GM12878 (cell line): ENCODE data around the gene LRGUK. TPM values are rescaled to one million over a fixed set of nuclear protein-coding genes. Genes with fewer than 3 reads are reported as not detected.

ENCODE experiments used
- ATAC-seq: fragments of 200-7000 bp; cut with Tn5 transposase; 3 replicates; pipeline ENCODE4 v1.9.1; 2020; ENCODE audit warnings: mild to moderate bottlenecking, moderate library complexity
- BruUV-seq: library from RNA; stranded (reverse); fragments of 400-500 nt; replicated peaks from 2 replicates; lab custom pipeline; 2021; lab: Mats Ljungman, UMichigan
- CTCF ChIA-PET: fragments of 300-600 bp; sonication (Branson Sonifier 250); formaldehyde crosslinking; extraction: SDS; loops from one replicate; lab custom pipeline; 2021; ENCODE audit warnings: inconsistent platforms; lab: Yijun Ruan, JAX
- POLR2A ChIA-PET: fragments of 350-600 bp; formaldehyde crosslinking; extraction: SDS; loops from one replicate; lab custom pipeline; 2021; ENCODE audit warnings: inconsistent platforms; lab: Charles Lee
- RAD21 ChIA-PET: fragments of 300-600 bp; sonication (Branson Sonifier 250); formaldehyde crosslinking; loops from one replicate; lab custom pipeline; 2023; ENCODE audit warnings: antibody characterized with exemption; ENCODE audit not compliant: unreplicated experiment; lab: Charles Lee
- SMC1A ChIA-PET: fragments of 300-600 bp; sonication (Branson Sonifier 250); formaldehyde crosslinking; loops from one replicate; lab custom pipeline; 2023; ENCODE audit not compliant: unreplicated experiment, uncharacterized antibody; lab: Charles Lee
- DNase-seq: peaks from one replicate; pipeline ENCODE4 v3.0.0-alpha.2; 2011; ENCODE audit warnings: low read depth, low spot score
- FAIRE-seq: peaks from 3 replicates; lab custom pipeline; 2011; peaks lifted over from hg19 to GRCh38; lab: Jason Lieb, UNC
- H2AFZ ChIP-seq: 2 replicates; pipeline ENCODE4 v1.6.0; 2011; ENCODE audit warnings: low read depth, low read length, control low read depth; ENCODE audit not compliant: control insufficient read depth
- H3K27ac ChIP-seq: 2 replicates; pipeline ENCODE4 v1.5.1; 2011; ENCODE audit warnings: control low read depth; ENCODE audit not compliant: control insufficient read depth, insufficient read depth
- H3K27me3 ChIP-seq, 2 experiments: replicated peaks in 1 of 2; 2 replicates each; pipeline versions ENCODE4 v1.6.0 to v1.6.1; 2011; ENCODE audit warnings: low read length in 1 of 2; ENCODE audit not compliant: control insufficient read depth in 2 of 2, insufficient read depth in 2 of 2
- H3K36me3 ChIP-seq, 2 experiments: 2 replicates each; pipeline ENCODE4 v1.5.1; 2011; ENCODE audit warnings: low read length in 1 of 2; ENCODE audit not compliant: control insufficient read depth in 2 of 2, insufficient read depth in 2 of 2
- H3K4me1 ChIP-seq: 2 replicates; pipeline ENCODE4 v1.6.1; 2011; ENCODE audit warnings: mild to moderate bottlenecking, low read length, moderate library complexity, mixed read lengths; ENCODE audit not compliant: control insufficient read depth, insufficient read depth
- H3K4me2 ChIP-seq: 2 replicates; pipeline ENCODE4 v1.6.0; 2011; ENCODE audit warnings: control low read depth; ENCODE audit not compliant: control insufficient read depth, insufficient read depth
- H3K4me3 ChIP-seq: fragments of 200-600 bp; sonication (generic); 2 replicates; pipeline ENCODE4 v1.5.1; 2016
- H3K79me2 ChIP-seq: 2 replicates; pipeline ENCODE4 v1.6.0; 2011; ENCODE audit warnings: low read length; ENCODE audit not compliant: control insufficient read depth, insufficient read depth
- H3K9ac ChIP-seq: 2 replicates; pipeline ENCODE4 v1.8.0; 2011; ENCODE audit warnings: low read length, control low read depth, mixed read lengths; ENCODE audit not compliant: control insufficient read depth, insufficient read depth
- H3K9me3 ChIP-seq: replicated peaks from 3 replicates; pipeline ENCODE4 v1.5.1; 2011; ENCODE audit warnings: mild to moderate bottlenecking, low read length; ENCODE audit not compliant: control insufficient read depth, insufficient read depth
- H4K20me1 ChIP-seq: 2 replicates; pipeline ENCODE4 v1.6.0; 2011; ENCODE audit not compliant: control insufficient read depth, insufficient read depth
- CREM ChIP-seq: IDR thresholded peaks from 2 replicates; pipeline ENCODE4 v1.6.1; 2014; ENCODE audit warnings: antibody characterized with exemption, low read depth
- EP300 ChIP-seq, 2 experiments: fragments of 150-350 bp in 1 of 2; IDR thresholded peaks; 2 replicates each; pipeline ENCODE4 v1.6.1; 2011 to 2012; ENCODE audit warnings: low read depth in 2 of 2, low read length in 2 of 2, borderline replicate concordance in 1 of 2, improper control_type of control experiment in 1 of 2, inconsistent platforms in 1 of 2; ENCODE audit not compliant: control insufficient read depth in 1 of 2
- PRDM15 ChIP-seq: fragments of 450-650 bp; formaldehyde crosslinking; IDR thresholded peaks from 2 replicates; pipeline ENCODE4 v1.4.0; 2020; ENCODE audit warnings: mild to moderate bottlenecking, moderate library complexity
- WGBS: methylation state at CpG from one replicate; pipeline ENCODE4 v1.1.6; 2016; ENCODE audit warnings: low lambda C conversion rate; ENCODE audit not compliant: insufficient replicate concordance, insufficient coverage; ENCODE audit errors: missing lambda C conversion rate; 5-methylcytosine and 5-hydroxymethylcytosine counted together
- in situ Hi-C: fragments of 300-500 bp; cut with MboI; formaldehyde crosslinking; loops from 9 replicates; pipeline ENCODE4 v1.14.3; 2018; ENCODE audit warnings: mixed read lengths
- intact Hi-C: fragments of 100-400 bp; cut with micrococcal nuclease; formaldehyde crosslinking; loops from one replicate; pipeline ENCODE4 v1.14.2; 2022; ENCODE audit not compliant: unreplicated experiment
- polyA plus RNA-seq, 11 experiments: library from polyadenylated mRNA; depleted of rRNA in 4 of 11; unstranded in 6 of 11; stranded (reverse) in 5 of 11; fragments of >200 nt; fragmentation: Nextera tagmentation in 4 of 11; fragmentation: Illumina TruSeq in 1 of 11; extraction: Ambion mirVana in 4 of 11; extraction: Trizol in 1 of 11; gene quantifications; 1 replicate in 1 of 11; 2 replicates in 10 of 11; pipeline versions ENCODE4 v1.2.1 to v1.2.3, GENCODE V29; 2011 to 2016; ENCODE audit warnings: inconsistent platforms in 2 of 11, missing spikeins in 2 of 11, low read depth in 1 of 11
- total RNA-seq, 4 experiments: library from RNA; depleted of rRNA in 3 of 4; stranded (reverse); fragments of >200 nt in 3 of 4; fragmentation: Illumina TruSeq in 1 of 4; extraction: Trizol in 1 of 4; gene quantifications; 2 replicates each; pipeline versions ENCODE4 v1.2.1 to v1.2.3, GENCODE V29; 2013 to 2021
- TF ChIP-seq, protein P1 (sequence below): fragments of 450-650 bp; IDR thresholded peaks from 2 replicates; pipeline ENCODE4 v1.6.1; 2017; ENCODE audit warnings: low read depth, mild to moderate bottlenecking, moderate library complexity

LRGUK gene
- total and polyA plus RNA-seq, 10 of the 15 experiments (the other 5 are each of a cell fraction or from before 2014, with no cell fraction given), result 0.04 to 0.14 (median 0.08) TPM; not detected in 3

GRCh38 chr7:134289841-134290240 lies 162.7 kb downstream of the LRGUK start:
- ChIA-PET CTCF (no interaction called here), POLR2A (no interaction called here)
- FAIRE-seq, result no peak

More at GRCh38 chr7:134289841-134290240, 162.7 kb downstream of the LRGUK start:
- DNase-seq (no peak), ATAC-seq (no peak)
- TF ChIP-seq PRDM15 (CRISPR knock-in tag) (no peak), CREM (no peak), EP300 (IDR thresholded peaks at IDR 0.05; ENCODE audit: borderline replicate concordance in 1 of 2, control insufficient read depth in 1 of 2, low read depth in 2 of 2, low read length in 2 of 2) (no peak)
- TF ChIP-seq, protein P1, sequence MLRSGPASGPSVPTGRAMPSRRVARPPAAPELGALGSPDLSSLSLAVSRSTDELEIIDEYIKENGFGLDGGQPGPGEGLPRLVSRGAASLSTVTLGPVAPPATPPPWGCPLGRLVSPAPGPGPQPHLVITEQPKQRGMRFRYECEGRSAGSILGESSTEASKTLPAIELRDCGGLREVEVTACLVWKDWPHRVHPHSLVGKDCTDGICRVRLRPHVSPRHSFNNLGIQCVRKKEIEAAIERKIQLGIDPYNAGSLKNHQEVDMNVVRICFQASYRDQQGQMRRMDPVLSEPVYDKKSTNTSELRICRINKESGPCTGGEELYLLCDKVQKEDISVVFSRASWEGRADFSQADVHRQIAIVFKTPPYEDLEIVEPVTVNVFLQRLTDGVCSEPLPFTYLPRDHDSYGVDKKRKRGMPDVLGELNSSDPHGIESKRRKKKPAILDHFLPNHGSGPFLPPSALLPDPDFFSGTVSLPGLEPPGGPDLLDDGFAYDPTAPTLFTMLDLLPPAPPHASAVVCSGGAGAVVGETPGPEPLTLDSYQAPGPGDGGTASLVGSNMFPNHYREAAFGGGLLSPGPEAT, result no peak
- Histone ChIP-seq H2AFZ (no peak overlapping the region), H3K27ac (no peak overlapping the region), H3K79me2 (no peaks in the 10 kb centered on the region), H4K20me1 (no peaks in the 10 kb centered on the region), H3K27me3 (no peaks in the 10 kb centered on the region), H3K4me1 (peaks cover 11% of the 10 kb centered on the region), H3K4me3 (no peak overlapping the region), H3K36me3 (peaks cover 0 to 5% of the 10 kb centered on the region in 2 experiments; a peak in 3 of 4 replicates), H3K9ac (no peak overlapping the region), H3K9me3 (no peaks in the 10 kb centered on the region), H3K4me2 (no peak overlapping the region)
- WGBS, result 100% methylated on average over 2 of the region's 2 CpGs
- RAD21 ChIA-PET, result no interaction called here
- no TSS peak for BruUV-seq
- SMC1A ChIA-PET, result interaction anchor here (1.4 kb wide), 1 partner anchor 9 kb away, joined by 3 read pairs; no protein-coding TSS in a partner anchor
- intact Hi-C loops (no loop called here), in situ Hi-C loops (no loop called here)
